HCT116 (cell line): ENCODE data around the gene EPC1. TPM values are rescaled to one million over a fixed set of nuclear protein-coding genes. Genes with fewer than 3 reads are reported as not detected.

Experiments
- ATAC-seq: fragments of 200-7000 bp; cut with Tn5 transposase; 2 replicates; pipeline ENCODE4 v1.9.1; 2020; ENCODE audit warnings: mild to moderate bottlenecking, moderate library complexity
- BruUV-seq: library from RNA; stranded (reverse); fragments of 400-500 nt; replicated peaks from 2 replicates; lab custom pipeline; 2021; lab: Mats Ljungman, UMichigan
- CTCF ChIA-PET: fragments of 300-600 bp; sonication (Branson Sonifier 250); formaldehyde crosslinking; loops from one replicate; lab custom pipeline; 2021; ENCODE audit warnings: antibody characterized with exemption; lab: Charles Lee
- POLR2A ChIA-PET: fragments of 300-600, 350-600 bp; sonication (Branson Sonifier 250); formaldehyde crosslinking; loops from one replicate; lab custom pipeline; 2021; ENCODE audit warnings: antibody characterized with exemption; lab: Charles Lee
- RAD21 ChIA-PET, 2 experiments: fragments of 300-600 bp; sonication (Branson Sonifier 250); formaldehyde crosslinking; loops; one replicate each; lab custom pipeline; 2023; ENCODE audit warnings: low total read pairs in 2 of 2; ENCODE audit not compliant: uncharacterized antibody in 2 of 2, unreplicated experiment in 2 of 2, low non-redundant PET in 1 of 2; lab: Charles Lee
- DNase-seq: peaks from one replicate; pipeline ENCODE4 v3.0.0-alpha.2; 2010; ENCODE audit warnings: low read depth, low spot score
- H2AFZ ChIP-seq: fragments of 200-600 bp; shearing (Covaris generic), sonication (generic); 2 replicates; pipeline ENCODE4 v1.6.1; 2017; ENCODE audit warnings: low read depth, mixed run types, mixed read lengths, antibody characterized with exemption, low read length; ENCODE audit not compliant: poor library complexity, severe bottlenecking
- H3K27ac ChIP-seq: 2 replicates; pipeline ENCODE4 v1.5.1; 2012; ENCODE audit warnings: low read depth, low read length
- H3K27me3 ChIP-seq: fragments of 200-600 bp; sonication (generic); 2 replicates; pipeline ENCODE4 v1.6.1; 2016; ENCODE audit warnings: mixed run types, low read length, mixed read lengths; ENCODE audit not compliant: insufficient read depth
- H3K36me3 ChIP-seq, 2 experiments: fragments of 200-500 bp in 1 of 2; fragments of 200-600 bp in 1 of 2; sonication (Bioruptor generic) in 1 of 2; sonication (generic) in 1 of 2; 2 replicates each; pipeline versions ENCODE4 v1.5.1 to v1.6.1; 2014 to 2016; ENCODE audit warnings: low read length in 2 of 2, inconsistent platforms in 1 of 2, mixed read lengths in 1 of 2, mixed run types in 1 of 2; ENCODE audit not compliant: insufficient read depth in 2 of 2, control insufficient read depth in 1 of 2
- H3K4me1 ChIP-seq, 2 experiments: fragments of 200-600 bp in 1 of 2; sonication (generic) in 1 of 2; 2 replicates each; pipeline versions ENCODE4 v1.5.1 to v1.6.1; 2012 to 2017; ENCODE audit warnings: low read length in 2 of 2, inconsistent platforms in 1 of 2, mild to moderate bottlenecking in 1 of 2, mixed read lengths in 1 of 2, mixed run types in 1 of 2, moderate library complexity in 1 of 2; ENCODE audit not compliant: insufficient read depth in 2 of 2, control insufficient read depth in 1 of 2
- H3K4me2 ChIP-seq: fragments of 200-600 bp; sonication (generic); 2 replicates; pipeline ENCODE4 v1.6.1; 2017; ENCODE audit warnings: mixed run types, low read length, mixed read lengths
- H3K4me3 ChIP-seq, 2 experiments: fragments of 200-600 bp in 1 of 2; sonication (generic) in 1 of 2; replicated peaks in 1 of 2; 2 replicates each; pipeline ENCODE4 v1.5.1; 2011 to 2016; ENCODE audit warnings: low read length in 2 of 2, control low read depth in 1 of 2, low read depth in 1 of 2, mild to moderate bottlenecking in 1 of 2, mixed read lengths in 1 of 2, mixed run types in 1 of 2
- H3K79me2 ChIP-seq: fragments of 200-600 bp; sonication (generic); 2 replicates; pipeline ENCODE4 v1.6.1; 2017; ENCODE audit warnings: mild to moderate bottlenecking, mixed run types, low read length, moderate library complexity, mixed read lengths; ENCODE audit not compliant: insufficient read depth
- H3K9ac ChIP-seq: fragments of 200-600 bp; sonication (generic); 2 replicates; pipeline ENCODE4 v1.6.1; 2016; ENCODE audit warnings: low read length, mixed read lengths
- H3K9me2 ChIP-seq: fragments of 200-600 bp; sonication (generic), shearing (Covaris generic); 2 replicates; pipeline ENCODE4 v1.6.1; 2017; ENCODE audit warnings: mixed run types, mild to moderate bottlenecking, moderate library complexity; ENCODE audit not compliant: insufficient read depth
- H3K9me3 ChIP-seq, 2 experiments: fragments of 200-500 bp in 1 of 2; fragments of 200-600 bp in 1 of 2; sonication (Bioruptor generic) in 1 of 2; sonication (generic) in 1 of 2; 2 replicates each; pipeline ENCODE4 v1.6.1; 2014 to 2017; ENCODE audit warnings: low read length in 2 of 2, mixed read lengths in 2 of 2, inconsistent platforms in 1 of 2, low read depth in 1 of 2, mild to moderate bottlenecking in 1 of 2, mixed run types in 1 of 2, moderate library complexity in 1 of 2; ENCODE audit not compliant: control insufficient read depth in 1 of 2, insufficient read depth in 1 of 2
- H4K20me1 ChIP-seq: fragments of 200-600 bp; sonication (generic), shearing (Covaris generic); 2 replicates; pipeline ENCODE4 v1.6.1; 2017; ENCODE audit warnings: mixed run types, mild to moderate bottlenecking, moderate library complexity; ENCODE audit not compliant: insufficient read depth
- ATF3 ChIP-seq: IDR thresholded peaks from 2 replicates; pipeline ENCODE4 v1.6.1; 2012
- CTCF ChIP-seq, 3 experiments: fragments of 200-600 bp in 1 of 3; sonication (generic) in 1 of 3; IDR thresholded peaks in 2 of 3; conservative IDR thresholded peaks in 1 of 3; 2 replicates each; pipeline ENCODE4 v1.5.1; 2012 to 2017; ENCODE audit warnings: low read depth in 2 of 3, low read length in 2 of 3, antibody characterized with exemption in 1 of 3, borderline replicate concordance in 1 of 3, control low read depth in 1 of 3, mild to moderate bottlenecking in 1 of 3, mixed read lengths in 1 of 3, mixed run types in 1 of 3, moderate library complexity in 1 of 3; ENCODE audit not compliant: insufficient read depth in 1 of 3
- ELF1 ChIP-seq: IDR thresholded peaks from 2 replicates; pipeline ENCODE4 v1.6.1; 2012; ENCODE audit warnings: low read depth, borderline replicate concordance
- EZH2 ChIP-seq: fragments of 200-600 bp; sonication (generic); IDR thresholded peaks from 2 replicates; pipeline ENCODE4 v1.6.1; 2017; ENCODE audit warnings: antibody characterized with exemption, mixed run types
- EZH2phosphoT487 ChIP-seq: fragments of 200-600 bp; IDR thresholded peaks from 2 replicates; pipeline ENCODE4 v1.6.1; 2018; ENCODE audit warnings: antibody characterized with exemption, borderline replicate concordance
- JUND ChIP-seq: IDR thresholded peaks from 2 replicates; pipeline ENCODE4 v1.6.1; 2012
- MAX ChIP-seq: IDR thresholded peaks from 2 replicates; pipeline ENCODE4 v1.6.1; 2012
- RAD21 ChIP-seq: IDR thresholded peaks from 2 replicates; pipeline ENCODE4 v1.6.1; 2012; ENCODE audit warnings: low read depth, mild to moderate bottlenecking
- SIN3A ChIP-seq: IDR thresholded peaks from 2 replicates; pipeline ENCODE4 v1.6.1; 2012; ENCODE audit warnings: low read depth
- TCF7L2 ChIP-seq: IDR thresholded peaks from 2 replicates; pipeline ENCODE4 v1.7.0; 2011; ENCODE audit warnings: borderline replicate concordance, inconsistent platforms; ENCODE audit not compliant: insufficient read depth, insufficient read length; ENCODE audit errors: extremely low read depth
- ZFX ChIP-seq: fragments of 450-650 bp; IDR thresholded peaks from 2 replicates; pipeline ENCODE4 v1.6.1; 2017
- intact Hi-C: fragments of 100-400 bp; cut with micrococcal nuclease; formaldehyde crosslinking; loops from 2 replicates; pipeline ENCODE4 v1.10.0; 2022
- total RNA-seq: library from RNA; stranded (reverse); gene quantifications from one replicate; pipeline ENCODE4 v1.2.1, GENCODE V29; 2021; ENCODE audit not compliant: unreplicated experiment

Gene EPC1
- total RNA-seq, 1 experiment from 2014 or later = 20.1 TPM

- TF ChIP-seq MAX (no peak), EZH2 (no peak), RAD21 (no peak), TCF7L2 (no peak), ATF3 (no peak), CTCF (IDR thresholded peaks at IDR 0.05 in 2 of 3, conservative IDR thresholded peaks at IDR 0.05 in 1 of 3; ENCODE audit: borderline replicate concordance in 1 of 3, insufficient read depth in 1 of 3, low read depth in 2 of 3, low read length in 2 of 3) (no peak), EZH2phosphoT487 (no peak), ZFX (no peak), SIN3A (no peak), JUND (no peak), ELF1 (no peak)
- Histone ChIP-seq H3K9me2 (no peaks in the 10 kb centered on the region), H4K20me1 (no peaks in the 10 kb centered on the region), H3K27ac (no peak overlapping the region), H3K27me3 (no peaks in the 10 kb centered on the region), H3K36me3 (no peaks in the 10 kb centered on the region), H3K9me3 (no peaks in the 10 kb centered on the region), H3K9ac (no peak overlapping the region), H3K79me2 (no peaks in the 10 kb centered on the region), H2AFZ (no peak overlapping the region), H3K4me2 (no peak overlapping the region), H3K4me3 (no peak overlapping the region), H3K4me1 (no peaks in the 10 kb centered on the region)
- BruUV-seq = no TSS peak
- ATAC-seq (no peak), DNase-seq (no peak)
- CTCF ChIA-PET = interaction anchor here (1.4 kb wide), 1 partner anchor 18 kb away, joined by 4 read pairs; no protein-coding TSS in a partner anchor
- intact Hi-C loops = no loop called here
- RAD21 ChIA-PET = no interaction called here
- POLR2A ChIA-PET = no interaction called here
These were observed 117.8 kb downstream of the EPC1 start for GRCh38 chr10:32229170-32229569.
